GM19035 (cell line): ENCODE measurements around the gene SIN3B.
"Not testable (repeated sequence)": the region's sequence is repeated elsewhere in the genome, so short reads cannot be mapped to it uniquely, and the experiment has no call there.

Source experiments
- ATAC-seq: cut with Tn5 transposase; IDR thresholded peaks from one replicate; pipeline ENCODE4 v1.9.1; 2021; ENCODE audit not compliant: unreplicated experiment

SIN3B gene

GRCh38 chr19:16829010-16829821 is at the start of gene SIN3B:
Gene SIN3B (plus strand): TSS chr19:16829398. CDS start chr19:16829421, 23 bp downstream.
- peak; percentile 78 for ATAC-seq

GRCh38 chr19:16779539-16780163 is 49.5 kb upstream of the SIN3B start:
- ATAC-seq = no peak

GRCh38 chr19:16782719-16783118 is 46.5 kb upstream of the SIN3B start:
- no peak for ATAC-seq

GRCh38 chr19:16788479-16788878 is 40.7 kb upstream of the SIN3B start:
- no peak for ATAC-seq

GRCh38 chr19:16789238-16789637 is 40.0 kb upstream of the SIN3B start:
- no peak for ATAC-seq

GRCh38 chr19:16790051-16790450 is 39.1 kb upstream of the SIN3B start:
- ATAC-seq = no peak

- no peak for ATAC-seq
Measured at GRCh38 chr19:16791942-16792341, 37.3 kb upstream of the SIN3B start.

GRCh38 chr19:16794456-16795441 is 34.4 kb upstream of the SIN3B start:
- ATAC-seq = no peak

GRCh38 chr19:16795731-16796130 is 33.5 kb upstream of the SIN3B start:
- ATAC-seq = no peak

GRCh38 chr19:16797876-16798275 is 31.3 kb upstream of the SIN3B start:
- no peak for ATAC-seq

- ATAC-seq = not testable (repeated sequence)
Measured at GRCh38 chr19:16798326-16798725, 30.9 kb upstream of the SIN3B start.

- ATAC-seq = no peak
Measured at GRCh38 chr19:16799740-16800139, 29.5 kb upstream of the SIN3B start.

GRCh38 chr19:16801600-16802013 is 27.6 kb upstream of the SIN3B start:
- no peak for ATAC-seq

- no peak for ATAC-seq
Measured at GRCh38 chr19:16804176-16804575, 25.0 kb upstream of the SIN3B start.

GRCh38 chr19:16807549-16808284 is 21.5 kb upstream of the SIN3B start:
- no peak for ATAC-seq

- no peak for ATAC-seq
Measured at GRCh38 chr19:16814526-16815100, 14.6 kb upstream of the SIN3B start.

GRCh38 chr19:16820056-16820455 is 9.1 kb upstream of the SIN3B start:
- ATAC-seq = no peak

GRCh38 chr19:16821081-16821480 is 8.1 kb upstream of the SIN3B start:
- no peak for ATAC-seq

- ATAC-seq = no peak
Measured at GRCh38 chr19:16822648-16823047, 6.5 kb upstream of the SIN3B start.

- no peak for ATAC-seq
Measured at GRCh38 chr19:16824658-16825311, 4.4 kb upstream of the SIN3B start.
